GM19328 (cell line): ENCODE results near the gene TPPP.
"Not testable (repeated sequence)": the region's sequence is repeated elsewhere in the genome, so short reads cannot be mapped to it uniquely, and the experiment has no call there.

Experiments
- ATAC-seq: cut with Tn5 transposase; IDR thresholded peaks from one replicate; pipeline ENCODE4 v1.9.1; 2021; ENCODE audit warnings: mild to moderate bottlenecking, moderate library complexity; ENCODE audit not compliant: unreplicated experiment

Gene TPPP

GRCh38 chr5:693271-694041 is at the start of gene TPPP:
Gene TPPP, minus strand, starts transcription at chr5:693352. Its CDS starts 15,292 bp downstream, at chr5:678060.
- ATAC-seq, result peak; percentile 72

DNA sequence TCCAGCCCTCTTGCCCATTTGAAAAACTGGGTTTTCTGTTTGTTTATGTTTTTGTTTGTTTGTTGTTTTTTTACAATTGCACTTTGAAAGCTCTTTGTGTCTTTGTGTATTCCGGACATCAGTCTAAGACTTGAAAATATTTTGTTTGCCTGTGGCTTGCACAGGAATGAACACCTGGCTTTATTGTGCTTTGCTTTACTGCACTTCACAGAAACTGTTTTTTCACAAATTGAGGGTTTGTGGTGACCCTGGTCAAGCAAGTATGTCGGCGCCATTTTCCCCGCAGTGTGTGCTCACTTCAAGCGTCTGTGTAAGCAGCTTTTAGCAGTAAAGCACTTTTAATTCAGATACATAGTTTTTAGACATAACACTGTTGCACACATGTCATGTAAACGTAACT is 49.1 kb upstream of the TPPP start:
- ATAC-seq, result not testable (repeated sequence)

DNA sequence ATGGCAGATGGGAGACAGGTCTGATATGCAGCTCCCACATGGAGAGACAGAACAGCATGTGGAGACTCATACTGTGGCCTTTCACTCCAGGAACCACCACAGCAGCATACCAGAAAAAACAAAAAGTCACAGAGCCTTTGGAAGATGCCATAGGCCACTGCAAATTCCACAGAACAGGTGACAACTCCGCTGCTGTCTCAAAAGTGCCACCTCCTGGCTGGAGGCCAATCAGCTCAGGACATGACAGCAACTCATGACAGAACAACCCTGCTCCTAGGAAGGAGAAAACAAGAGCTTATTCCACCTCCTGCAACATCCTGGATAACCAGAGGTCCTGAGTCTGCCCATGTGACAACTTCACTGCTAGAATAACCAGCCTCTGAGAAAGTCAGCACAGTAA is 41.0 kb upstream of the TPPP start:
- ATAC-seq, result not testable (repeated sequence)

- ATAC-seq, result not testable (repeated sequence)
Observed at GRCh38 chr5:732754-733454, 39.8 kb upstream of the TPPP start.

- ATAC-seq, result not testable (repeated sequence)
Observed at GRCh38 chr5:729225-729624, 36.1 kb upstream of the TPPP start.

GRCh38 chr5:727087-727486 is 33.9 kb upstream of the TPPP start:
- not testable (repeated sequence) for ATAC-seq

DNA sequence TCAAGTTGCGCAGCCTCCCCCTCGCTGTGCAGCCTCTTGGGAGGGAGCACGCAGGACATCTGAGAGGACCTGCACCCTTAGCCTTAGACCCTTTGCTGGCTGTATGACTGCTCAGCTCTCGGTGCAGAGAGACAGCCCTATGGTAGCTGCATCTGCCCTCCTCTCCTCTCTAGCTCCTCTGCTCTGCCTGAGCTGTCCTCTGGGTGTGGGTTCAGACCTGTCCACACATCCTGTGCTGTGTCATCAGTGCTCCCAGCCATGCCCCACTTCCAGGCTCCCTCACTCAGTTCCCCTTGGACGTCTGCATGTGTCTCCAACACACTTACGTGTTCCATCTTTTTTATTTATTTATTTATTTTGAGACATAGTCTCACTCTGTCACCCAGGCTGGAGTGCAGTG is 30.7 kb upstream of the TPPP start:
- not testable (repeated sequence) for ATAC-seq

- ATAC-seq, result not testable (repeated sequence)
Observed at GRCh38 chr5:723309-723708, 30.2 kb upstream of the TPPP start.

DNA sequence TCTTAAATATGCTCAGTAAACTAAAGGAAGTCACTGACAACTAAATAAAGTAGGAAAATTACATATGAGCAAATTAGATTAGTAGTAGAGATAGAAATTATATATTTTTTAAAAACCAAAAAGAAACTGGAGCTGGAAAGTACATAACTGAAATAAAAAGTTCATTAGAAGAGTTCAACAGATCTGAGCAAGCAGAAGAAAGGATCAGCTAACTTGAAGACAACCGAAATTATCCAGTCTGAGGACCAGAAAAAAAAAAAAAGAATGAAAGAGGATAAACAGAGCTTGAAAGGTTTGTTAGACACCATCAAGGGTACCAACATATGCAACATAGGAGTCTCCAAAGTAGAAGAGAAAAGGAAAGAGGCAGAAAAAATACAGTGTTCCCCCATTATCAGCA is 26.2 kb upstream of the TPPP start:
- not testable (repeated sequence) for ATAC-seq

DNA sequence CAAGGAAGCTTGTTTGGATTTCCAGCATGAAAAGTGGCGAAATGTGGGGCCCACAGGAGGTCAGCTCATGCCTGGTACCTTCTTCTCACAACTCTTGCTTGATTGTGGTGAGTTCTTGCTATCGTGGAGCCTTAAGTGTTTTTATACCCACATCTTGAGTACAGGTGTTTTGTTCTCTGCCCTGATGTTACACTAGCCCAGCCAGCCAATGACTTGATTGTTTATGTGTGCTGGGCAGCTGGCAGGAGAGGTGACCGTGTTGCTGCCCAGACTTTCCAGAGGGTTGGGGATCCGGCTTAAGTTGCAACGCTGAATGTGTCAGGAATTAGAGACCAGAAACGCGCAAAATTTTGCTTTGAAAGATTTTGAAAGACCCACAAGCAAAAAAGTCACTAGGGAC is 24.0 kb upstream of the TPPP start:
- no peak for ATAC-seq

- ATAC-seq, result not testable (repeated sequence)
Observed at GRCh38 chr5:716740-717139, 23.6 kb upstream of the TPPP start.

DNA sequence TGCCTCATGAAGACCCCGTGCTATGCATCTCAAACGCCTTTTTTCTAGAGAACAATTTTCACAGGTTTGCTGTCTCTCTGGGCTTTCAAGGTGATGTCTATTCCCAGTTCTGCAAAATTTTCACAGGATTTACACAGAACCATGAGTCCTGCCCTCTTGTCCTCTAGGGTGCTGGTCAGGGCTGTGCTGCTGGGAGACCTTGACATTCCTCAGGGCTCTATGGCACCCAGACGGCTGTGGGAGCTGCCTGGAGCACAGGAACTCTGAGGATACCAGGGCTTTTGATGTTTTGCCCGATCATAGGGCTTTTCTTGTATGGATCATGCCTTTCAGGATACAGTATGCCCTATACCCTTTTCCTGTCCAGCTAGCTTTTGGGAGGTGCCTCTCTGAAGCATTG is 22.5 kb upstream of the TPPP start:
- not testable (repeated sequence) for ATAC-seq

DNA sequence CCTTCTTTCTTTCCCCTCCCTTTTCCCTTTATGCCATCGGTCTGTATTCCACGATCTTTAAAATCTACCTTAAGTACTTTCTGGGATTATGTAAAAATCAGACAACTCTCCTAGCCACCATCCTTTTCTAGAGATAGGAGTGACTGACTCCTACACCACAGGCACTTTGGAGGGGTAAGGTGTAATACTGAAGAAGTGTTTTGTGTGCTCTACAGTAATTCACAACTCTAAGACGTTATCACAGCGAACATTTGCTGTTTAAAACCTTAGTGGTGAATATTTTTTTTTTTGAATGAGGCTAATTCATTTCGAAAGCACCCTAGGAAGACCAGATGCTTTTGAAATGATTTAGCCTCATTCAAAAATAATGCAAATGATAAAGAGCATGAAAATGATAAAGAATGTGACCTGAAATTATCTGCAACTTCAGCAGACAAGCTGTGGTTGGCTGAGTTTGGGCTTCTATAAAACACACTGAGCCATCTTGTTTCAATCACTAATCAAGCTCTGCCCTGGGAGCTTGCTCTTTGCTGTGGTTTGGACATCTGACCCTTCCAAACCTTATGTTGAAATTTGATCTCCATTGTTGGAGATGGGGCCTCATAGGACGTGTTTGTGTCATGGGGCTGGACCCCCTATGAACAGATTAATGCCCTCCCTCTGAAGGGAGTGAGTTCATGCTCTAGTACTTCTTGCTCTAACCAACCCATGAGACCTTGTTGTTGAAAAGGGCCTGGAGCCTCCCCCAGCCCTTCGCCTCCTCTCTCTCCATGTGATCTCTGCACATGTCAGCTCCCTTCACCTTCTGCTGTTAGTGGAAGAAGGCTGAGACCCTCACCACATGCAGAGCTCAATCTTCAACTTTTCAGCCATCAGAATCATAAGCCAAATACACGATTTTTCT is 21.3 kb upstream of the TPPP start:
- ATAC-seq, result not testable (repeated sequence)

DNA sequence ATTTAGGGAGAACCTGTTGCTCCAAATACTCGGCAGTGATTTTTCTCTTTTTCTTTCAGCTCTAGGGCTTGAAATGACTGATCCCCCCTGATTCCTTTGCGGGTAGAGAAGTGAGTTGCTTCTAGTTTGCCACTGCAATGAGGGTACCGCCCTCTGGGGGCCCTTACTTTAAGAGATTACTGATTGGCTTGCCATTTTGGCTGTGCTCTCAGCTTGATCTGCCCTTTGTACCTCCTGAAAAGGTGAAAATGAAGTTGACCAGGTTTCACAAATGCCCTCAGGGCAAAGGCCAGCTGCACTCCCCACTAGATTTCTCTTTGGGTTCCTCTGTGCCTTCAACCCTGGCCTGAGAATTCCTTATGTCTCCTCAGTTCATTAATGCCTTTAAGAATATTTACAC is 20.5 kb upstream of the TPPP start:
- ATAC-seq, result not testable (repeated sequence)

GRCh38 chr5:708848-709517 is 15.8 kb upstream of the TPPP start:
- not testable (repeated sequence) for ATAC-seq

- ATAC-seq, result not testable (repeated sequence)
Observed at GRCh38 chr5:708374-708773, 15.2 kb upstream of the TPPP start.

- not testable (repeated sequence) for ATAC-seq
Observed at GRCh38 chr5:706127-706526, 13.0 kb upstream of the TPPP start.

GRCh38 chr5:696753-697702 is 3.9 kb upstream of the TPPP start:
- ATAC-seq, result not testable (repeated sequence)

DNA sequence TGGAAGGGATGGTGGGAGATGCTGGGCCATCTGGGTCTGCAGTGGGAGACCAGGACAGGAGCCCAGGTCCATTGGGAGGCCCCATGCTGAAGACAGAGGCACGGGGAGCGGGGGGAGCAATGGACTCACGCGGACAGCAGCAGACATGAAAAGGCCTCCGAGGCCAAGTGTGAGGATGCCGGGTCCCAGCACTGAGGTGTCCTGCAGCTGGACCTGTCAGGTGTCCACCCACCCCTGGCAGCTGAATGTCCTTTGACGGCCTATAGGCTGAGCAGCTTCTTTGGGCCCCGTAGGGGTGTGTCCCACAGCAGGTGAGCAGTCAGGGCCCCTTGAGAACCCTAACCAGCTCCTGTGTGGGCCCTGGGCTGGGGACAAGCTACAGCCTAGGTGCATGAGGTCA is 3.0 kb upstream of the TPPP start:
- ATAC-seq, result not testable (repeated sequence)
